SK-N-SH (cell line): Measurements from ENCODE around the gene MAGED4.

ENCODE experiments used
- MAX ChIP-seq: IDR thresholded peaks from 2 replicates; pipeline ENCODE4 v1.4.0; 2012; ENCODE audit warnings: low read depth
- PBX3 ChIP-seq: IDR thresholded peaks from 2 replicates; pipeline ENCODE4; 2012
- POLR2AphosphoS5 ChIP-seq: IDR thresholded peaks from 2 replicates; pipeline ENCODE4 v1.6.1; 2012; ENCODE audit warnings: low read depth, low read length
- REST ChIP-seq: IDR thresholded peaks from 2 replicates; pipeline ENCODE4 v1.6.1; 2012; ENCODE audit warnings: mild to moderate bottlenecking, low read depth, low read length, moderate library complexity
- RFX5 ChIP-seq: IDR thresholded peaks from 2 replicates; pipeline ENCODE4 v1.6.1; 2012; ENCODE audit warnings: mild to moderate bottlenecking, improper control_type of control experiment, low read length
- TAF1 ChIP-seq: IDR thresholded peaks from 2 replicates; pipeline ENCODE4 v1.6.1; 2012; ENCODE audit warnings: low read depth, mild to moderate bottlenecking, low read length, moderate library complexity, borderline replicate concordance
- ZBTB33 ChIP-seq: IDR thresholded peaks from 2 replicates; pipeline ENCODE4 v1.4.0; 2012; ENCODE audit warnings: low read depth, borderline replicate concordance

GRCh38 chrX:52138830-52139544 is 45.7 kb upstream of the MAGED4 start:
- TF ChIP-seq ZBTB33 (no peak), MAX (no peak), PBX3 (no peak), REST (no peak), TAF1 (no peak), RFX5 (no peak), POLR2AphosphoS5 (no peak)
